GM19193 (cell line): ENCODE results near the gene ANKRD55.

Experiments used
- POLR2A ChIP-seq: IDR thresholded peaks from 4 replicates; pipeline ENCODE4 v1.6.1; 2011; ENCODE audit not compliant: insufficient read depth, insufficient read length; ENCODE audit errors: extremely low read depth

The ANKRD55 gene

GRCh38 chr5:56176871-56177533 lies 56.1 kb downstream of the ANKRD55 start:
- no peak for TF ChIP-seq POLR2A

GRCh38 chr5:56176155-56176798 lies 56.9 kb downstream of the ANKRD55 start:
- no peak for TF ChIP-seq POLR2A

- no peak for TF ChIP-seq POLR2A
Measured at GRCh38 chr5:56175488-56175887, 57.6 kb downstream of the ANKRD55 start.

- no peak for TF ChIP-seq POLR2A
Measured at GRCh38 chr5:56175021-56175420, 58.1 kb downstream of the ANKRD55 start.

- TF ChIP-seq POLR2A: no peak
Measured at GRCh38 chr5:56172241-56172640, 60.9 kb downstream of the ANKRD55 start.

- no peak for TF ChIP-seq POLR2A
Measured at GRCh38 chr5:56170557-56170956, 62.6 kb downstream of the ANKRD55 start.

- TF ChIP-seq POLR2A: no peak
Measured at GRCh38 chr5:56169949-56170348, 63.2 kb downstream of the ANKRD55 start.

GRCh38 chr5:56169281-56169680 lies 63.8 kb downstream of the ANKRD55 start:
- TF ChIP-seq POLR2A: no peak

GRCh38 chr5:56168066-56168478 lies 65.1 kb downstream of the ANKRD55 start:
- TF ChIP-seq POLR2A: no peak

- no peak for TF ChIP-seq POLR2A
Measured at GRCh38 chr5:56167519-56167918, 65.6 kb downstream of the ANKRD55 start.

- no peak for TF ChIP-seq POLR2A
Measured at GRCh38 chr5:56166671-56167385, 66.3 kb downstream of the ANKRD55 start.

GRCh38 chr5:56164376-56164775 lies 68.8 kb downstream of the ANKRD55 start:
- TF ChIP-seq POLR2A: no peak

GRCh38 chr5:56161927-56162326 lies 71.2 kb downstream of the ANKRD55 start:
- TF ChIP-seq POLR2A: no peak

GRCh38 chr5:56161439-56161823 lies 71.7 kb downstream of the ANKRD55 start:
- TF ChIP-seq POLR2A: no peak

- TF ChIP-seq POLR2A: no peak
Measured at GRCh38 chr5:56160723-56161438, 72.2 kb downstream of the ANKRD55 start.

- no peak for TF ChIP-seq POLR2A
Measured at GRCh38 chr5:56159521-56159947, 73.6 kb downstream of the ANKRD55 start.

- no peak for TF ChIP-seq POLR2A
Measured at GRCh38 chr5:56158331-56158960, 74.7 kb downstream of the ANKRD55 start.
